Endodermal cell (in vitro differentiated cells): ENCODE results near the gene SIKE1. TPM values are rescaled to one million over a fixed set of nuclear protein-coding genes. Genes with fewer than 3 reads are reported as not detected.

Experiments
- DNase-seq: peaks from one replicate; pipeline ENCODE4 v3.0.0-alpha.2; 2017
- H3K27ac ChIP-seq: 2 replicates; pipeline ENCODE4 v1.5.1; 2013; ENCODE audit warnings: mild to moderate bottlenecking, low read depth, low read length, moderate library complexity
- H3K27me3 ChIP-seq: 2 replicates; pipeline ENCODE4 v1.6.1; 2013; ENCODE audit warnings: mild to moderate bottlenecking, low read length, moderate library complexity; ENCODE audit not compliant: insufficient read depth, control insufficient read depth, poor library complexity, severe bottlenecking
- H3K36me3 ChIP-seq: 2 replicates; pipeline ENCODE4 v1.7.0; 2013; ENCODE audit warnings: mild to moderate bottlenecking, low read length, moderate library complexity; ENCODE audit not compliant: control insufficient read depth, insufficient read depth
- H3K4me1 ChIP-seq: one replicate; pipeline ENCODE4 v1.7.0; 2013; ENCODE audit warnings: low read length; ENCODE audit not compliant: control insufficient read depth, insufficient read depth
- H3K4me3 ChIP-seq: 2 replicates; pipeline ENCODE4 v1.5.1; 2013; ENCODE audit warnings: mild to moderate bottlenecking, low read length, moderate library complexity
- H3K9ac ChIP-seq: 2 replicates; pipeline ENCODE4 v1.6.1; 2013; ENCODE audit warnings: mild to moderate bottlenecking, low read length, moderate library complexity; ENCODE audit not compliant: poor library complexity, severe bottlenecking; ENCODE audit errors: extremely low read depth
- H3K9me3 ChIP-seq: 2 replicates; pipeline ENCODE4 v1.6.1; 2013; ENCODE audit warnings: mild to moderate bottlenecking, low read length, moderate library complexity; ENCODE audit not compliant: control insufficient read depth
- H3K27ac Mint-ChIP-seq: 2 replicates; pipeline ENCODE4 v1.8.0; 2020; ENCODE audit warnings: mixed read lengths
- H3K27me3 Mint-ChIP-seq: 2 replicates; pipeline ENCODE4 v1.8.0; 2021; ENCODE audit warnings: mild to moderate bottlenecking, mixed read lengths; ENCODE audit not compliant: insufficient read depth
- H3K36me3 Mint-ChIP-seq: 2 replicates; pipeline ENCODE4 v1.8.0; 2020; ENCODE audit warnings: low read depth, mixed read lengths
- H3K4me1 Mint-ChIP-seq: 2 replicates; pipeline ENCODE4 v1.8.0; 2020; ENCODE audit warnings: mixed read lengths
- H3K4me3 Mint-ChIP-seq: 2 replicates; pipeline ENCODE4 v1.8.0; 2020; ENCODE audit warnings: mild to moderate bottlenecking, moderate library complexity, mixed read lengths
- H3K9me3 Mint-ChIP-seq: 2 replicates; pipeline ENCODE4 v1.8.0; 2020; ENCODE audit warnings: mild to moderate bottlenecking, mixed read lengths
- CTCF ChIP-seq: fragments of 200-600 bp; sonication (generic); conservative IDR thresholded peaks from 2 replicates; pipeline ENCODE4 v1.5.0; 2021; ENCODE audit warnings: antibody characterized with exemption, mild to moderate bottlenecking
- WGBS, 2 experiments: methylation state at CpG; one replicate each; pipeline versions ENCODE4 v1.1.5 to v1.1.7; 2013; ENCODE audit warnings: missing lambda C conversion rate in 2 of 2, mixed read lengths in 1 of 2; ENCODE audit not compliant: insufficient coverage in 1 of 2, insufficient read length in 1 of 2; 5-methylcytosine and 5-hydroxymethylcytosine counted together
- total RNA-seq, 2 donors: library from RNA; stranded (reverse); fragmentation: NEBNext Ultra II Directional in 1 of 2; extraction: Animal tissue kit (Norgen Biotek cat#: 25700) in 1 of 2; gene quantifications; 2 replicates in 1 of 2; 3 replicates in 1 of 2; pipeline ENCODE4 v1.2.1, GENCODE V29; 2021

SIKE1 gene
- total RNA-seq, 2 donors from 2014 or later, result 69.0 to 72.2 TPM

- peak; percentile 99 for DNase-seq
- Mint-ChIP-seq H3K4me1 (peaks cover 39% of the 10 kb centered on the region), H3K36me3 (peaks cover 18% of the 10 kb centered on the region), H3K27ac (peak within 1 kb of the TSS; percentile 100), H3K4me3 (peak within 1 kb of the TSS; percentile 100), H3K27me3 (no peaks in the 10 kb centered on the region), H3K9me3 (peaks cover 1% of the 10 kb centered on the region)
- 0 to 2% methylated on average over 14 to 50 of the region's 50 CpGs for WGBS, 2 experiments
- Histone ChIP-seq H3K27ac (peak within 1 kb of the TSS; percentile 99), H3K4me3 (peak within 1 kb of the TSS; percentile 93), H3K27me3 (no peaks in the 10 kb centered on the region), H3K4me1 (peaks cover 4% of the 10 kb centered on the region), H3K36me3 (peaks cover 15% of the 10 kb centered on the region), H3K9me3 (peaks cover 9% of the 10 kb centered on the region), H3K9ac (peak within 1 kb of the TSS; percentile 100)
- peak; percentile 68 for TF ChIP-seq CTCF
Observed at GRCh38 chr1:114757455-114758255, 22.8 kb downstream of the SIKE1 start, which contains the start of gene CSDE1. Gene CSDE1 (minus strand): TSS chr1:114757984. CDS start chr1:114739890, 18,094 bp downstream.

DNA sequence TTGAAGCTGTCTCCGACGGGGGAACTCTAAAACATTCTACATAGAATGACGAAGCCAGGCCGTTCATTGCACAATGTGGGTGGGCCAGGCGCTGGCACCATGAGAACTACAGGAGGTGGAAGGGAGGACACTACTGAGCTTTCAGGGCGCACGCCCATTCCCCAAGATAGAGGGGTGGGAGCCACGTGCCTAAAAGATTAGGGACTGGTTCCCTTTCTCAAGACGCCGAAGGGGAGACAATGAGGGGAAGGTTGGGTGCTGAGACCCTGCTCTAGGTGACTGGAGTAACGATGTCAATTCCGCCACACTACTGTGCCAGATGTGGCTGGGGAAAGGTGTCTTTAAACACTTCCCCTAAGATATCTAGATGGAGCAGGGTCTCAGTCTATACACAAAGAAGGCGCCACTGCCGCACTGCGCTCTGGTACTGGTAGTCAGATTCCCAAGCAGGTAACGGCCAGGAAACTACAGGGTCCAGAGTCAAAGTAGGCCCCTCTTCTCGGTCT lies 23.5 kb downstream of the SIKE1 start:
- Histone ChIP-seq H3K36me3 (peaks cover 17% of the 10 kb centered on the region), H3K9ac (peak overlapping the region; percentile 100), H3K27me3 (no peaks in the 10 kb centered on the region), H3K4me1 (peaks cover 4% of the 10 kb centered on the region), H3K4me3 (peak overlapping the region; percentile 93), H3K27ac (peak overlapping the region; percentile 99), H3K9me3 (peaks cover 9% of the 10 kb centered on the region)
- DNase-seq, result no peak
- Mint-ChIP-seq H3K9me3 (peaks cover 1% of the 10 kb centered on the region), H3K36me3 (peaks cover 18% of the 10 kb centered on the region), H3K27ac (peak overlapping the region; percentile 100), H3K4me3 (peak overlapping the region; percentile 100), H3K4me1 (peaks cover 46% of the 10 kb centered on the region), H3K27me3 (no peaks in the 10 kb centered on the region)
- no peak for TF ChIP-seq CTCF
- WGBS, 2 experiments, result 0 to 1% methylated on average over 6 to 17 of the region's 17 CpGs

GRCh38 chr1:114756009-114756892 lies 24.2 kb downstream of the SIKE1 start:
- Histone ChIP-seq H3K36me3 (peaks cover 17% of the 10 kb centered on the region), H3K4me3 (peak overlapping the region; percentile 93), H3K27ac (peak overlapping the region; percentile 99), H3K9me3 (peaks cover 9% of the 10 kb centered on the region), H3K4me1 (peaks cover 4% of the 10 kb centered on the region), H3K9ac (peak overlapping the region; percentile 100), H3K27me3 (no peaks in the 10 kb centered on the region)
- no peak for DNase-seq
- Mint-ChIP-seq H3K9me3 (peaks cover 1% of the 10 kb centered on the region), H3K27ac (peak overlapping the region; percentile 100), H3K27me3 (no peaks in the 10 kb centered on the region), H3K4me1 (peaks cover 53% of the 10 kb centered on the region), H3K4me3 (peak overlapping the region; percentile 100), H3K36me3 (peaks cover 18% of the 10 kb centered on the region)
- 41 to 50% methylated on average over 13 to 14 of the region's 14 CpGs for WGBS, 2 experiments
- no peak for TF ChIP-seq CTCF
